GM19395 (cell line): ENCODE results near the gene LAMA3.
A peak's percentile ranks its signal among the peaks of the same experiment; 100 is the strongest.

Experiments
- ATAC-seq: cut with Tn5 transposase; IDR thresholded peaks from one replicate; pipeline ENCODE4 v1.9.1; 2021; ENCODE audit warnings: mild to moderate bottlenecking, moderate library complexity; ENCODE audit not compliant: unreplicated experiment

LAMA3 gene

DNA sequence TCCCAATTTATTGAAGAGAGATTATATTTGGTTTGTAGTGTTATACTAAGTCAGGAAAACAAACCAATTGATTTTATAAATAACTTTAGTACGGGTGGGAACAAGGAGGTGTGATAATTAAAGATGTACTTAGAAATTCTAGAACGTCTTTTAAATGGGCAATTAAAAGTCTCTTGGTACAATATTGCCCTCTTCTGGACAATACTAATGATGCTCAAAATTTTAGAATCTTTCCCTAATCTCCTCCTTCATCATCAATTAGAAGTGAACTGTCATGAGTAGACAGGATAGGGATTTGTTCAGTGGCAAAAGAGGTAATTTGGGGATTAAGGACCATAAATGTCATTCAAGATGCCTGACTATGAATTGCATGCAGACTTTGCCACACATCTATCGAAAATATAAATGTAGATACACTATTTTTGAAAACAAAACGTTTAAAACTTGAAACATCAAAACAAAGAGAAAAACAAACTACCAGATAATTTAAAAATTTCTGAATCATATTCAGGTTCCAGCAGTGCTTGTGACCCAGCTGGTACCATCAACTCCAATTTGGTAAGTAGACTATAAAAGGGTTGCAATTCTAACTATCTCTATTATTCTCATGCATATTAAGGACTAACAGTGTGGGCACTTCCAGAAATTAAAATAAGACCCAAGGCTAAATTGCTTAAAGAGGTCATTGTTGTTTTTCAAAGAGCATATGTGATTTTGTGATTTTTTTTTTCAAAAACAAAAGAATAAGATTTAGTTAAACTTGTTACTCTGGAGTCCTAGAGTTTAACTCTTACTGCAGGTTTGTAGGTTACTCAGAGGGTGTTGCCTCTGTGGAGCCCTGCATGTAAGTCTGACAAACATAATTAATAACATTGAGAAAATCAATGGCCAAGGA lies 123.5 kb downstream of the LAMA3 start:
- no peak for ATAC-seq

DNA sequence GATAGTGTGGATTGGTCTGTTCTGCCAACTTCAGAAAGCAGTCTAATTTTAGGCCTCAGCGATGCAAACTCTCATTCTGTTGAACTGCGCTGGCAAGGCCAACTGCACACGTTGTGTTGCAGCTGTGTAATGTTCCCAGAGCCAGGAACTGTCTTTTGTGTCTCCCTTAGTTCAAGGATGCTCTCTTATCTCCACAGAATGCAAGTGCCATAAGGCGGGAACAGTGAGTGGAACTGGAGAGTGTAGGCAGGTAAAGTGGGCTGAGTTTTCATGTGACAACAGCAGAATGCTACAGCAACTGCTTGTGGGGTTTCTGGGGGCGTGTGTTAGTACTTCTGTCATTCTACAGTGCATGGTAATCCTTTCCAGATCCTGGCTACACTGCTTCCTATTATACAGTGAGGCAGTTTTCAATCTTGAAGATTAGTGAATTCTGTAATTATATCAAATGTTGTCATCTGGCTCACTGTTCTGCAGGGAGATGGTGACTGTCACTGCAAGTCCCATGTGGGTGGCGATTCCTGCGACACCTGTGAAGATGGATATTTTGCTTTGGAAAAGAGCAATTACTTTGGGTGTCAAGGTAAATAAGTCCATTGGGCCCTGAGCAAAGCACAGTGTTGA lies 125.8 kb downstream of the LAMA3 start:
- ATAC-seq: no peak

DNA sequence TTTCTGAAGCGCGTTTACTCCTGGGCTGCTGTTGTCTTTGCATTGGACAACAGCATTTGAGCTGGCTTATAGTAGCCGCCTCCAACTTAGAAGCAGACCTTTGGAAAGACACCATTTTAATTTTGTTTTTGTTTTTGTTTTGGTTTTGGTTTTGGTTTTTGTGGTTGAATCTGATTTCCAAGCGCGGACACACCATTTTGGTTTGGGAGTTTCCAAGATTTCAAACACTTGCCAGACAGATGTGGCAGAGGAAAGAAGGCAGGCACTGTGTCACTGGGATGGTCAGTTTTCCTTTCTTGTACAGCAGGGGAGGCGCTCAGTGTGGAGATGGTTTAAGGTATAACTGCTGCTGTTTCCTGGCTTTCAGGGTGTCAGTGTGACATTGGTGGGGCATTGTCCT lies 126.8 kb downstream of the LAMA3 start:
- no peak for ATAC-seq

DNA sequence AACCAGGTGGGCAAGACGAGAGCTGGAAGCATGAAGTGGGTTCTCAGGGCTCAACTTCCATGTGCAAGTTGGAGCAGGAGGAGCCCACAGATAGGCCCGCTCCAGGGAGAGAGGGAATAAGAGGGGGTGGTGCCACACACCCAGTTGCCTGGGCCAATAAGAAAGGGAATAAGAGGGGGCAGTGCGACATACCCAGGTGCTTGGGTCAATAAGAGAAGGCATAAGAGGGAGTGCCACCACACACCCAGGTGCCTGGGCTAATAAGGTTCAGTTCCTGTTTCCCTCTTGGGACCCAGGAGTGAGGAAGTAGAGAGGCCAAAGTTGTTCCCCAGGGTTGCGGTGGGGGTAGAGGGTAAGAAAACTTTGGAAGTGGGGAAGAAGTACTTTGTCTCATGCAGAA lies 127.5 kb downstream of the LAMA3 start:
- ATAC-seq: no peak

DNA sequence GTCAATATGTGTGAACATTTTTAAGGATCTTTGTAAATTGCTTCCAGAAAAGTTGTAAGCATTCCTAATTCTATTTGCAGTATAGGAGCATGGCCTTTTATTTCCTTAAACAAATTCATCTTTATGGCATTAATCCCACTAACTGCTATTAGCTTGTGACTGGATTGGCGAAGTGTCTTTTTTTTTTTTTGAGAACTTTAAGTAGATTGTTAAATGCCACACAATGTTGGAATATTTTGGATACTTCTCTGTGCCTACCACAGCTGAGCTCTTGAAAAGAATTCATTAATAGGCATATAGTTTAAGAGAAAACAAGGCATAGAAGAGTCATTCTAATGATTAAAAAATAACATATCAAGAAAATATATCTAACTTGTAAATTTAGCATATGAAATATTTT lies 129.7 kb downstream of the LAMA3 start:
- no peak for ATAC-seq

DNA sequence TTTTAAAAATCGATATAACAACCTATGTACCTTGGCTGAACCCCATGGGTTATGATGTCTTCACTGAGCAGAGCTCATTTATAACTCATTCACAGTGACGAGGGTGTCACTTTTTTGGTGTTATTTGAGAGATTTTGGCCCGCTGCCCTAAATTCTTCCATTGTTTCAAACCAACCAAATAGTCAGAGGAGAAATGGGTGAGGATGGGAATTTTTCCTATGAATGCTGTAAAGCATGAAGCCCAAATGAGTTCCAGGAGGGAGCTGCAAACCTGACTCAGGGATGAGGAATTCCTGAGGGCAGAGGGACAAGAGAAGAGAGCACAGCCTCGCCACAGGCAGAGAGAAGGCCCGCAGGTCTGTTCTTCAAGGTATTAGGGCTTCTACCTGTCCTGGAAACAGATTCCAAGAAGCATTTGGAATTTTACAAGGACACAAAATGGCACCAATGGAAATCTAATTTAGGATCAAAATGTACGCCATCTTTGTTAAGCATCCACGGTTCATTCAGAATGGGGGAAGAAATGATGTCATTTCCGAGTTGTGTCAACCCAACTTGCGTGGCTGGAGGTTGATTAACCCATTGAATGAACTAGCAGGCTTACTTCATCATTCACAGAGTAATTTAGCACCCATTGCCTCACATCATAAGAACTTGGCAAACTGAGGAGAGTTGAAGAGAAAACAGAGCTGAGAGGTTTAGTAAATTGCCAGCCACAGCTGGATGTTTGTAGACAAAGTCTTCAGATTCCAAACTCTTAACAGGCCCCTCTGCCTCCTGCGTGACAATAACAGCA lies 133.5 kb downstream of the LAMA3 start:
- ATAC-seq: no peak

DNA sequence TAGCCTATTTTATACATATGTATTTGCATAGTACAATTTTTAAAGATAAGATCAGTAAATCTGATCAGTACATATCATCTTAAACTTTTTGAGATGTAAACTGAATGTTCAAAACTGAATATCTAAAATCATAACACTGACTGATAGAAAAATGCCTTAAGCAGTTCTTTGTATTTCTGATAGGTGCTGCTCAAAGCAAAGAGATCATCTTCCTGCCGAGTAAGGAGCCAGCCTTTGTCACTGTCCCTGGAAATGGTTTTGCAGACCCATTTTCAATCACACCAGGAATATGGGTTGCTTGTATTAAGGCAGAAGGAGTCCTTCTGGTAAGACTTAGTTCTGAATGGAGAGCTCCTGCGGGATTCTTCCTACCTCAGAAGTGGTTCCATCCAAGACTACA lies 135.0 kb downstream of the LAMA3 start:
- no peak for ATAC-seq

DNA sequence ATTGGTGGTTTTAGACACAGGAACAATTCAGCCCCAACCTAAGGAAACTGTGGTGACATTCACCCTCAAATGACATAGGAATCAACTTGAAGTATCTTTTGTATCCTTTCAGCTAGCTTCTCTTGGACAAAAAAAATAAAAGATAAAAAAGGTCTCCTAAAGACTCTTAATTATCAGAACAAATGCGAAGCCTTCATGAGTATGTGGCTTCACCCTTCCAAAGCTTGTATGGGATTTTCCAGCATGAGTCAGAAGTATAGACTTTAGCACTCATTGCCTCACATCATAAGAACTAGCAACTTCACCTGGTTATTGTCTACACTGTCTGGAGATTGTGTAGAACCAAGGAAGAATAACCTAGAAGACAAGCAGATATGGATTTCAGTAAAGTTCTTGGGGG lies 135.4 kb downstream of the LAMA3 start:
- ATAC-seq: no peak

DNA sequence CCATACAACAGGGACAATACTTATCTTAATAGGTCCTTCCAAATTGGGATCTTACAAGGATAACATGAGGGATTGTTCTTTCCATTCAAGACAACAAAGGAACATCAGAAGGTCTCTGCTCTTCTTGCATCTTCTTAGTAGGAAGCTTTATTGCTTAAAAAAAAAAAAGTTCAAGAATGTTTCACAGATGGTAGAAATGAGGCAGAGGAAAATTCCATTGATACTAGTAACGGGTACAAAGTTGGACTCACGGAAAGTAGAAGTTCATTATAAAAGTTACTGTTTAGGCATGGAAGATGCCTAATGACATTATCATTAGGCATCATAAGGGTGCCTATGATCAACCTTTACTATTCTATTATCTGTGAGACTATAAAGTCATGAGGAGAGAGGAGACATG lies 136.2 kb downstream of the LAMA3 start:
- no peak for ATAC-seq

DNA sequence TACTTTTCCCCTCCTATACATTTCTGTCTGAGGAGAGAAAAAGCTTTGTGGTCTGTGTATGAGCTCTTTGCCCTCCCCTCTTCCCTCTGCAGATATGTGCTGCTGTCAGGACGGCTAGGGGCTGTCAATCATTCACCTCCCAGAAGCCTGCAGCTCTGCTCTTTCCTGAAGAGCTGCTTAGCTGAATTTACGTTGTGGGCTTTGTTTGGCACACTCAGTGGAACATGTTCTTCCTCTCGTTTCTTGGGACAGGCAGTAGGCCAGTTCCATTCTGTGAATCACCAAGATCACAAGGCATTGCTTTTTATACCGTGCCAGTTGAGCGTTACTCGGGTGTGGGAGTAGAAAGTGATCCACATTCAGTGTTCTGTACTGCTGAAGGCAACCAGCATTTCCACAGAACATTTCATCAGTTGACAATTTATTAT lies 136.7 kb downstream of the LAMA3 start:
- peak; percentile 60 for ATAC-seq

DNA sequence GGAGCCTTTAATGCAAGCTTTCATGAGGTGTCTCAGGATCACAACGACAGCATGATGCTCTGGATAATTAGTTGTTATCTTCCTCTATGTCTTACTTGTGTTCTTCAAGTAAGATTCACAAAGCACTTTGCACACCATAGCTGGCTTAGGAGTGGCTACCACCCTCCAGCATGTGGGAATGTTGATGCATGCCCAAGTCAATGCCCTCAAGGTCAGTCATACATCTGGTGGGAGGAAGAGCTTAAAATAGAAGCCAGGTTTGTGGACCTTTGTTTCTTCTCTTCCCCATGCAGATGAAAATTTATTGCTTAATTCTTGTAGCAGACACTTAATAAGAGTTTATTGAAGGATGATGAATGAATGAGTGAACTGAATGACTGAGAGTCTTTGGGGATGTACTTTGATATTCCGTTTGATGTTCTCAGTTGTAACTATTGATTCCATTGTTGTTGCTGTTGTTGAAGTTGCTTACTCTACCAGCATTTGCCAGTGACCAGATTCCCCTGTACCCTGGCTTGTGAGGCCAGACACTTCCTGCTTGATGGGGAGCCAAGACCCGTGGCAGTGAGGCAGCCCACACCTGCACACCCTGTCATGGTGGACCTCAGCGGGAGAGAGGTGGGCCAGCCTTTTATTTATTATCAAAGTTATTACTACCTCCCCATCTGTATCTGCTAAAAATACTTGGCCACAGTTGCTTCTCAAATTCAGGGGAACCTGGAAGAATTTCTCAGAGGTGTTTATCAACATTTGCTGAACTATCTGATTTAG lies 137.8 kb downstream of the LAMA3 start:
- ATAC-seq: no peak

DNA sequence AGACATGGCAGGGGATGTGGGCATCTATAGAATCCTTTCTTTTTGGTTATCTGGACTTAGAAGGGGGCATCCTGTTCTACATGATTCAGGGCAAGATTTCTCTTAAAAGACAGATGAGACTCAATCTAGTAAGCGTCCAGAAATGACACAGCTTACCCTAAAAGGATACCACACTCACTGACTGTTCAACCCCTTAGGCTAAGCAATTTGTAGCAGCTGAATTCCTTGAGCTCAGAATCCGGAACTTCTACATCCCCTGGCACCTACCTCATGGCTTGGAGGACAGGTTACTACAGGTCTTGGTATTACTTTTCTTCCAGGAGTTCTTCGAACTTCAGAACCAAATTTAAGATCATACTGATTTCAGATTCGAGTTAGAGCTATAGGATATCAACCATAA lies 138.4 kb downstream of the LAMA3 start:
- no peak for ATAC-seq

DNA sequence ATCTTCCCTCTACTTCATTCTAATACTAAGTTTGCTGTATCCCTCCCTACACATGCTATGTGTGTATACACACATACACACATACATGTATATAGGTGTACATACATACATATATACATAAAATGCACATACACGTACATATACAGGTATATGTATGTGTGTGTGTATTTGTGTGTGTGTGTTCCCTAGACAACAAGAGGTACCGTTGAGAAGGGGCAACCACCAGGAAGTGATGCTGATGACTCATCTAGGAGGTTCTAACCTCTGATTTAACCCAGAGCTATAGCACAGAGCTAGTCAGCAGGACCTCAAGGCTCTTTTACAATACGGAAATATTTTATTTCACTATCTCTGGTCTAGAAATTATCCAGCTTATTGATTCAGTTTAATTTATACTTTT lies 139.2 kb downstream of the LAMA3 start:
- ATAC-seq: peak; percentile 96

DNA sequence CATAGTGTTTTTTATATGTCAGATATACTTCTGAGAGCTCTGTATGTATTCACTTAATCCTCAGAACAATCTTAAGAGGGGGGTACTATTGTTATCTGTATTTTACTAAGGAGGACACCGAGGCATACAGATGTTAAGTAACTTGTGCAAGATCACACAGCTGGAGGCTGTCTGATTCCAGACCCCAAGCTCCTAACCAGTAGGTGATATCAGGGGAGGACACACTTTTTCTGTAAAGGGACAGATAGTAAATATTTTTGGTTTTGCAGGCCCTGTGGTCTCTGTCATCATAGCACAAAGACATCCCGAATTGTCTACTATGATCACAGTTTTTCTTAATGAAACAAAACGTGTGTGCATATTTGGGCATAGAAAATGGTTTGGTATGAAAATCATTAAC lies 143.7 kb downstream of the LAMA3 start:
- ATAC-seq: no peak

DNA sequence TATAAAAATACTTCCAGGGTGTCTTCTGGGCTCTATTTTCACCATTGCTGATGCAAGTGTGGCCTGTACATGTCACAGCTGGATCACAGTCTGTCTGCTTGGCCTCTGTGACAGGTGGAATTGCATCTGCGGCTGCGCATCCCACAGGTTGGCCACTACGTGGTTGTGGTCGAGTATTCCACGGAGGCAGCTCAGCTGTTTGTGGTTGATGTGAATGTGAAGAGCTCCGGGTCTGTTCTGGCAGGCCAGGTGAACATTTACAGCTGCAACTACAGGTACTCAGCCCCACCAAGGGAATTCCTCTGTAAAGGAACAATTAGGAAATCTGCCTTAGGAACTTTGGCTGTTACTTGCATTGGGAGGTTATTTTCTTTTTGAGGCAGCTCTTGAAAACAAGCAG lies 144.5 kb downstream of the LAMA3 start:
- ATAC-seq: no peak

DNA sequence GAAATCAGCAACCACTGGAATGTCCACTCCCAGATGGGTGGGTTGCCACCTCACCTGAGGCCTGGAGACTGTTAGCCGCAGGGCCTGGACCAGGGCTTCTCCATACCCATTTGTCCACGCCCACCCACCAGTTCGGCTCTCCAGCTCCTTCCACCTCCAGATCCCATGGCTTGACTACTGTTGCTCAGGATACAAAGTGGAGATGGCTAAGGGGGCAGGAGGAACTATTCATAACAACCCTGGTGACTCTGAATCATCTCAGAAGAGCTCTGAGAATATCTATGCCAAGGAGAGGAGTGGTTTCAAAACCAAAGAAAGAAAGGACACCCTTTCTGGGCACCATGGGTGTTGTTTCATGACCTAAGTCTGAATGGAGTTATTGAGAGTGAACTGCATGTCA lies 145.8 kb downstream of the LAMA3 start:
- ATAC-seq: no peak

DNA sequence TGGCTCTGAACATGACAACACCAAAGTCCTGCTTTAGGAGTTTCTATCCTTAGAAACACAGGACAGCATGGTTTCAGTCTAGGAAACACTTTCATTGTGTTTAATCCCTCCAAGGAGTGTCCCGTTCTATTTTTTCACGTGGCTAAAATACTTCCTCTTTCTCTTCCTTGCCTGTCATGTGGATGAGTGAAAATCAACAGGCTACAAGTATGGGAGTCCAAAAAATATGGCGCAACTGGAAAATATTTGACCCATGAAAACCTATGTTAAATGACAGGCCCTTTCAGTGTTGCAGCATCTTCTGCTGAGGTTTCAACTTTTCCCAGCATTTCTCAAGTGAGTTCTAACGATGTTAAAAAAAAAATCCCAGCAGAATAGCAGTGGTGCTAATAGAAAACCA lies 146.3 kb downstream of the LAMA3 start:
- ATAC-seq: no peak

DNA sequence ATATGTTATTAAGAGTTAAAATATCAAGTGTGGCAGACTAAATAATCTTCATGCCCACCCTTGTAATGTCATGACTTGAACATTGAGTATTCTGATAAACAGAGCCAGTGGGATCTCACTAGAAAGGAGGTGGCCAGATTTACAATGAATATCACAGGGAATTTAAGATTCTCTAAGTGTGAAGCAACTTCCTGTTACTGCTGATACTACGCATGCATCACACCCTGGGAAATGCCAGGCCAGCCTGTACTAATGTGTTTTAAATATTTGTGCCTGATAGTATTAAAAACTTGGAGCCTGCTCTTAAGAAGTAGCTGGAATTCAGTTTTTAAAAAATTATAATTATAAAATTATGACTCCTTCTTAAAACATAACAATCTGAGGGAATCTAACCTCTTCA lies 148.3 kb downstream of the LAMA3 start:
- no peak for ATAC-seq

DNA sequence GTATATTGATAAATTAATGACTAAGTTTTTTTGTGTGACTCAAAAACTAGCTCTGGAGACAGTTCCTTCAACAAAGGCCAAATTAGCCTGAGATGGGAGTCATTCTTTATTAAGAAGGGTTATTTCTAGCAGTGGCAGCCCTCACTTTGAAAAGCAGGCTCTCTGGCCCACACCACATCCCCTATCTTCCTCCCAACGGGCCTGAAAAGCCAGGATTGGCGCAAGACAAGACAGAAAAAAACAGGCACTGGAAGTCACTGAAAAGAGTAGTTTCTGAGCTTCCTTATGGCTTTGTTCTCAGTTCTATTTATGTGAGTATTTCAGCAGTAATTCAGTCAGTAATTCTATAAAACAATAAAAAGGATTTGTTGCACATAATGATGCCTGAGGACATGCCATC lies 149.0 kb downstream of the LAMA3 start:
- no peak for ATAC-seq

DNA sequence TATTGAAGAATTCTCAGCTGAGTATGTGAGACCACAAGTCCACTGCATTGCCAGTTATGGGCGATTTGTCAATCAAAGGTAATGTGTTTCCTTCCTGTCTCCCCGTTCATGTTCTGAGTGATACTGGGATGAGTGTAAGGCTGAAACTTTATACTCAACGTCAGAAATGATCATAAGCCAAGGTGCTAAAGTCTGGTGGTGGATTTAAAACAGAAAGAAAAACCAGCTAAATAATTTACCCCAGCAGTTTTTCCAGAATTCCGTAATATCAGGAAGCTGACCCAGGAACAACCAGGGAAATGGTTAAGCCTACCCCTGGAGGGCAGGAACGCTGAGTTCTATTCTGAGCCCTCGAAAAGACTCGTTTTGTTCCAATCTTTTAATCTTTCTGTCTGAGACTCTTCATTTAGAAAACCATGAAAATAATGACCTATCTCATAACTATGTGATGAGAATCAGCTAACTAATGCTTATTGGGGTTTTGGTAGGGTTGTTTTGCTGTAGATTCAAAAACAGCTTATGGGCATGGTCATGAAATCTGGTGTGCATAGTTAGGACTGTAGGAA lies 149.6 kb downstream of the LAMA3 start:
- ATAC-seq: no peak

DNA sequence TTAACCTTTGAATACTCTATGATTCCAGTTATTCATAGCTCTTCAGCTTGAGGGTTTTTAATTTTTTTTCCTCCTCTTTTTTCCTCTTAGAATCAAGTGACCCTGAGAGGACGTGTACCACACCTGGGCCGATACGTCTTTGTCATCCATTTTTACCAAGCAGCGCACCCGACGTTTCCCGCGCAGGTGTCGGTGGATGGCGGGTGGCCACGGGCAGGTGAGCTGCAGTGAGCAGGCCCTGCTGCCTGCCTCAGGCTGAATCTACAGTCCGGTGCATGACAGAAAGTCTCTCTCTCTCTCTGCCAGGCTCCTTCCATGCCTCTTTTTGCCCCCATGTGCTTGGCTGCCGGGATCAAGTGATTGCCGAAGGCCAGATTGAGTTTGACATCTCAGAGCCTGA lies 153.1 kb downstream of the LAMA3 start:
- ATAC-seq: no peak
